ENCODE results near the gene DGKG.
A peak's percentile ranks its signal among the peaks of the same experiment; 100 is the strongest.

Gene DGKG

GRCh38 chr3:186143250-186143649, 218.8 kb downstream of the DGKG start:
- no peak for DNase-seq (ENCODE audit: low read depth in 2 of 2)

- peak; percentile 12 to 14 for DNase-seq (ENCODE audit: low read depth in 2 of 2)
These were observed 219.6 kb downstream of the DGKG start for GRCh38 chr3:186142393-186142932.

DNA sequence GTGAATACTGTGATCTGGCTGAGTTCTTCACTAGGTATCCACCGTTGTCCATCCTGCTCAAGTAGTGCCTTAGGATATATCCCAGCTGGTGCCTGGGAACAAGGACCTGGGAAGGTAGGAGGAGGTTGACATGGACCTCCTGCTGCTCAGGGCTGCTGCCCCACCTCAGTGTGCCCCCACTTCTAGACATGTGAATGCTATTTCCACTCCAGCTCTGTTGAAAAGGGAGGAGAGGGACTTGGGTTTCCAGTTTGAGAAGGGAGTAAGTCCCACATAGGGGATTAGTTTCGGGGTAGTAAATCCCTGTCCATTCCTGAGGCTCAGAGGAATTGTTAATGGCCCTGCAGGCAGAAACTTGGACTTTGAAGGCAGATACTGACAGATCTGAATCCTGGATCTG, 220.2 kb downstream of the DGKG start:
- no peak for DNase-seq (ENCODE audit: low read depth in 2 of 2)

- no peak for DNase-seq (ENCODE audit: low read depth in 2 of 2)
These were observed 223.6 kb downstream of the DGKG start for GRCh38 chr3:186138272-186138981.

DNA sequence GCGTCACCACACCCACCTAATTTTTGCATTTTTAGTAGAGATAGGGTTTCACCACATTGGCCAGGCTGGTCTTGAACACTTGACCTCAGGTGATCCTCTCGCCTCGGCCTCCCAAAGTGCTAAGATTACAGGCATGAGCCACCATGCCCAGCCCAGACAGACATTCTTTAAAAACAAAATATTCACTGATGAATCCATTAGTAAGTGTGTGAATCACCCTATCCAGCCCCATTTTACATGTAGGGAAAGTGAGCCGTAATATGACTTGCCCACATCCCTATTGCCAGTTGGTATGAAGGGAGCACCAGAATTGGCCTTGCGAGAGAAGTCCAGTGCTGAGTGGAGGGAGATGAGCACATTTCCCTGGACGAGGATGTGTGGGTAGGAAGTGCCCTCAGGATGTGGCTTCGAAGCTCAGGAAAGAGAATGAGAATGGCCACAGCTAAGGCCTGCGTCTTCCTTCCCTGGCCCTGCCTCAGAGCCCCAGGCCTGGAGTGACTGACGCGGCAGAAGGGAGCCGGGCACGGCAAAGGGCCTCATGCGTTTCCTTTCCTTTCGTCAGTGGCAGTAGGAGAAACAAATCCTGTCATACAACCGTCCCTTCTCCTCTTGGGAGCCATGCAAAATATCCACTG, 224.9 kb downstream of the DGKG start:
- DNase-seq (ENCODE audit: low read depth in 2 of 2) = no peak

DNA sequence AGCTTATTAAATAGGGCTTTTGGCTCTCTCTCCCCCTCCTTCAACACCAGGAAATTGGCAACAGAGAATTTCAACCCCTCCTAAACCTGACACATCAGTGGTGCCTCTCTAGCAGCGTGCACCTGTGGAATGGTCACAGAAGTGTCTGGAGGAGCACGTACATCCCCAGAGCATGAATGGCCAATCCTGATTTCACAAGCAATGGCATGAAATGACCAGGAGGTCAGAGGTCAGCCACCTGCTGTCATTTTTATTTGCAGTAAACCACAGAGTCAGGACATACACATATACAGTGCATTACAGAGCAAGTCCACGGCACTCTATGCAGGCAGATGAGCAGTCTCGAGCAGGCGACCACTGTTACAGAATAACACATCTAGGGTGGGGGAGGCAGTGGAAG, 228.1 kb downstream of the DGKG start:
- no peak for DNase-seq (ENCODE audit: low read depth in 2 of 2)

DNA sequence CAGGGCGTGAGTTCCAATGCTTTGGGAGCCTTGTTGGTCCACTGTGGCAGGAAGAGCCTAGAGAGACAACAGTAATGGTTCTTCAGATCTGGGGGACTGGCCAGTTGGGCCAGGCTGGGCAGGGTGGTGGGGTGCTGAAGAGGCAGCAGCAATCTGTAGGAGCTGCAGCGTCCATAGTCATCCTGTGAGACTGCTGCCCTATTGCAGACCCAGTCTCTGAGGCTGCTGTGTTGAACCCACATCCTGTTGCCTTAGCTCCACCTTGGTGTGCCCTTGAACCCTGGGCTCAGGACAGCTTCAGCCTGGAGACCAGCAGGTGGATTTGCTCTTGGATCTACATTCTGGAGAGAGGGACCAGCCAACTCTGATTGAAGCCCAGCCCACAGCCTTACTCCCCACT, 229.5 kb downstream of the DGKG start:
- no peak for DNase-seq (ENCODE audit: low read depth in 2 of 2)

DNA sequence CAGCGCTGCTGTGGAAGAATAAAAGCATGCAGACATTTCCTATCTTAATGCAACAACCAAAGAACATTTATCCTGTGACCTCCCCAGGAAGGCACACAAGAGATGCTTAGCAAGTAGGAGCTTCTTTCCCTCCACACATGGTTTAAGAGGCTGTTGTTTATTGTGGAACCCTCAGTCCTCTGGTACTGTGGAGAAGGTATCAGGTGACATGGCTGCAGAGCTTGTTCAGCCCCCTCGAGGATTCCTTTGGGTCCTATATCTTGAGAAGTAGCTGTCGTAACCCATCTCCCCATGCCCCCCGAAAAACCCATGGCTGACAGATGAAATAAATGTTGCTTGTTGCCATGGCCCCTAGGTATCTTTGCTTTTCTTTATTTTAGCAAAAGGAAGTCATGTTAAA, 232.8 kb downstream of the DGKG start:
- DNase-seq (ENCODE audit: low read depth in 2 of 2) = no peak

DNA sequence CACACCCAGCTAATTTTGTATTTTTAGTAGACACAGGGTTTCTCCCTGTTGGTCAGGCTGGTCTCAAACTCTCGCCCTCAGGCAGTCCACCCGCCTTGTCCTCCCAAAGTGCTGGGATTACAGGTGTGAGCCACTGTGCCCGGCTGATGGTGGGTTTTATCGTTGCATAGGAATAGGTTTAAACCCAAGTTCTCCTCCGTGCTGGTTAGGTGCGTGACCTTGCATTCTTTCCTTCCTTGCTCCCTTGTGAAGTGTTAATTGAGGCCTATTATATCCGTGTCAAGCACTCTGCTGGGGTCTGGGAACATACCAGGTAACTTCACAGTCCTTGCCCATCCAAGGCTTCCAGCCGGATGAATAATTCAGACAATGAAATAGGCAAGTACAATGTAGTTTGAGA, 233.9 kb downstream of the DGKG start:
- no peak for DNase-seq (ENCODE audit: low read depth in 2 of 2)

DNA sequence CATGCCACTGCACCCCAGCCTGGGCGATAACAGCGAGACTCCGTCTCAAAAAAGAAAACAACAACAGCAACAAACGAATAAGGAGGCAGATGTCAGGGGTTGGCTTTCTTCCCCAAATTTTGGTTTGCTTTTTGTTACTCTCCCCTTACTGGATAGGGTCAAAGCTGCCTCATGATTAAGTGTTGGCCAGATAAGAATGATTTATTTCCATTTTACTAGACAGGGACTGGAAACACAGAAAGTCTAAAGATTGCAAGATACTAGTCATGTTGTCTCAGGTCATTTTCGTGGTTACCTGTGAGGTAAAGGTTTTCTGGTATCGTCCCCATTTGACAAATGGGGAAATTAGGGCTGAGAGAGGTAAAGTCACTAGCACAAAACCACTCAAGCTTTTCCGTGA, 234.6 kb downstream of the DGKG start:
- DNase-seq (ENCODE audit: low read depth in 2 of 2) = no peak

DNA sequence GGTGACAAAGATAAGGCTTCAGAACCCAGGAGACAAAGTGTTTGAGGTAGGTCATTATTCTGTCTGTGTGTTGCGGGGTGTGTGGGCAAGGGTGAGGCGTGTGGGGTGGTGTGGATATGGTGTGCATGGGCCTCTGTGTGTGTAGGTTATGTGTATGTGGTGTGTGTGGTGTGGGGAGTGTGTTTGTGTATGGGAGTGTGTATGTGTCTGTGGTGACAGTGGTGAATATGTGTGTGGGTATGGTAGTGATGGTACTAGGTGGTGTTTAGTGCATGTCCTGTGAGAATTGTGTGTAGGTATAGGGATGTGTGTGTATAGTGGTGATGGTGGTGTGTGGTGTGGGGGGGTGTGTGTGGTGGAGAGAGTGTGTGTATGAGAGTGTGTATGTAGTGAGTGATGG, 236.9 kb downstream of the DGKG start:
- DNase-seq (ENCODE audit: low read depth in 2 of 2) = no peak

GRCh38 chr3:186124592-186124991, 237.4 kb downstream of the DGKG start:
- no peak for DNase-seq (ENCODE audit: low read depth in 2 of 2)

- DNase-seq (ENCODE audit: low read depth in 2 of 2) = no peak
These were observed 239.0 kb downstream of the DGKG start for GRCh38 chr3:186123012-186123411.

DNA sequence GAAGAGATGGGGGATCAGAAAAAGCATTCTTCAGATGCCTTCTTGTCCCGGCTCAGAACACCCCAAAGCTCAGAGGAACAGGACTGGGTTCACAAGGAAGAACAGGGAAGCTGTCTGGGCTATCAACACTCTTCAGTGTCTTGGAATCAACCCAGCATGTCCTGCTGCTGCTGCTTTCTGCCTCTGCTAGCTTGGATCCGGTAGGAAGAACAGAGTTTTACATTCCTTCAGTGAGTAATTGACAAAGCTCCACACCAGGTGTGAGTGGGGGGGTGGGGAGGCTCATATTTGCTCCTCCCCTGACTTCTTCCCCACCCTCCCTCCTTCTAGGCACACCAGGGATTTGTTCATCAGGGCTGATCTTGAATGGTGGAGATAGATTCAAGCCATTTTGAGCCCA, 240.1 kb downstream of the DGKG start:
- DNase-seq (ENCODE audit: low read depth in 2 of 2) = no peak

- DNase-seq (ENCODE audit: low read depth in 2 of 2) = no peak
These were observed 240.8 kb downstream of the DGKG start for GRCh38 chr3:186121278-186121677.

GRCh38 chr3:186119499-186119898, 242.5 kb downstream of the DGKG start:
- DNase-seq (ENCODE audit: low read depth in 2 of 2) = no peak

- DNase-seq (ENCODE audit: low read depth in 2 of 2) = no peak
These were observed 243.3 kb downstream of the DGKG start for GRCh38 chr3:186118692-186119091.

GRCh38 chr3:186117521-186118134, 244.4 kb downstream of the DGKG start:
- no peak for DNase-seq (ENCODE audit: low read depth in 2 of 2)

GRCh38 chr3:186115239-186115996, 246.6 kb downstream of the DGKG start:
- no peak for DNase-seq (ENCODE audit: low read depth in 2 of 2)

DNA sequence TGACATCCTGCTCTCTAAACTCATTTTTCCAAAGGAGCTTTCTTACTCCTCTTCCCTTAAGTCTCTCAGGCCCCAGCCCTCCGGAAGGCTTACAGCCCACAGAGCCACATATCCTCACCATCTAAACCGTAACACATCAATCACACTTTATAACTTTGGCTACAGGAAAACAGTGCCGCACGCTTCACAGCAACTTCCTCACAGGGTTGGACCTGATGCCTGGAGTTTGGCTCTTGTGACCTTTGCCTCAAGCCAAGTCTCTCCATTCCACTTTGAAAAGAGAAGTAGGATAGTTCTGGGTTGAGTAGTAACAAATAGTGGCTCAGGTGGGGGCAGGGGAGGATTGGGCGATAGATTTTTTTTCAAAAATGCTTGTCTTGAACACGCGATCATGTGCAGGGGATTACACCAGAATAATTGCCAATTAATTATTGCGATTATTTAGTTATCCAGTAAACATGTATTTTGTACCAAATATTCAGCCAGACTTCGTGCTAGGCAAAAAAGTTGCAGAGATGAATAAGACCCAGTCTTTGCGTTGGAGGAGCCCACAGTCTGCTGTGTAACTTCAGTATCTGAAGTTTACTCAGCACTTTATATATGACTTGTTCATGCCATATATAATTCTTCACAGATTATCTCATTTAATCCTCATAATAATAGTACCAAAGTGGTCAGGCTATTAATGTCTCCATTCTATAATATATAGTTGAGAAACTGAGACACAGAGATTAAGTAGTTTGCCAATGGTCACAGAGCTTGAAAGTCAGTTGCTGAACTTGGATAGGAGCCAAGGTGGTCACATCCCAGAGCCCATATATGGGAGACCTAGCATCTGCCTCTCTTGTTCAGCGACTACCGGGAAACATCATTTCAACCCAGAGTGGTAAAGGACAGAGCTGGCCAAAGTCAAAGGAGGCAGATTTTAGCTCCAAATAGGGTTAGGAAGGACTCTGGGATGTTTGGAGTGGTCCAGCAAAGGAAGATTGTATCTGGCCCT, 250.8 kb downstream of the DGKG start:
- no peak for DNase-seq (ENCODE audit: low read depth in 2 of 2)

Data from fibroblast of skin of left quadriceps (primary cell).